Retinal pigment epithelial cell (primary cell): ENCODE measurements around the gene TRAPPC6A.

Experiments
- DNase-seq: peaks from one replicate; pipeline ENCODE4 v3.0.0-alpha.2; 2010; ENCODE audit warnings: low read depth
- H3K4me3 ChIP-seq: 2 replicates; pipeline ENCODE4 v1.5.1; 2011; ENCODE audit warnings: mild to moderate bottlenecking, low read length, control low read depth, moderate library complexity
- TF ChIP-seq, protein P1 (sequence below): conservative IDR thresholded peaks from 2 replicates; pipeline ENCODE4 v1.5.1; 2011; ENCODE audit warnings: low read depth, low read length, control low read depth, inconsistent platforms

TRAPPC6A gene

DNA sequence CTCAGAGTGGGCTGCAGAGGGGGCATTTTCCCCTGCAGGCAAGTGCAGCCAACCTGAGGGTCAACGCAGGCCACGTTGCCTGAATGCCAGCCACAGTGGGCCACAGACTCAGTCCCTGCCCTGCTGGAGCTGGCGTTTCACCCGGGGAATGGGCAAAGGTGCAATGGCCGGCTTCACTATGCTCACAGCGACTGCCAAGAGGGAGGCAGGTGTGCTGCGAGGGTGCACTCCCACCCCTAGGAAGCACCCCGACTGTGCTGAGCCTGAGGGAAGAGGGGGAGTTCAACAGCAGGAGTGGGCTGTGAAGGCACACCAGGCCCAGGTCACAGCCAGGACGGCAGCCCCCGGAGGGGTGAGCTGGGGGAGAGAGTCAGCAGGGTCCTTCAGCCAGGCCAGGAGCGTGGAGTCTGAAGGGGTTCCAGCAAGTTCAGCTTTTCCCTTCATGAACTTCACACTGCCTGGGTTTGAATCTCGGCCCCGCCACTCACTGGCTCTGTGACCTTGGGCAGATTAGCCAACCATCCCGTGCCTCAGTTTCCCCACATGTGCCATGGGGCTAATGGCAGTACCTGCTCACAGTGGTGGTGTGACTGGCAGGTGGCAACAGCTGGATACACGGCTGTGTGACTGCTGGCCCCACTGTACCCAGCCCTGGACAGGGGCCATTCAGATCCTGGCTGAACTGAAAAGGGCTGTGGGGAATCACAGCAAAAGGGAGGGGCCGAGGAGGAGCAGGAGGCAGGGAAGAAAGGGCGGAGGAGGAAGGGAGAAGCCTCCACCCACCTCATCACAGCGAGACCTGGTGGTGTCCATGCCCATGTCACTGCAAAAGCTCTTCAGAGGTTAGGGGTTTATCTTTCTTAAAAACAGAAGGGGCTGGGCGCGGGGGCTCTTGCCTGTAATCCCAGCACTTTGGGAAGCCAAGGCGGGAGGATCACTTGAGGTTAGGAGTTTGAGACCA is 7.6 kb downstream of the TRAPPC6A start:
- TF ChIP-seq, protein P1, sequence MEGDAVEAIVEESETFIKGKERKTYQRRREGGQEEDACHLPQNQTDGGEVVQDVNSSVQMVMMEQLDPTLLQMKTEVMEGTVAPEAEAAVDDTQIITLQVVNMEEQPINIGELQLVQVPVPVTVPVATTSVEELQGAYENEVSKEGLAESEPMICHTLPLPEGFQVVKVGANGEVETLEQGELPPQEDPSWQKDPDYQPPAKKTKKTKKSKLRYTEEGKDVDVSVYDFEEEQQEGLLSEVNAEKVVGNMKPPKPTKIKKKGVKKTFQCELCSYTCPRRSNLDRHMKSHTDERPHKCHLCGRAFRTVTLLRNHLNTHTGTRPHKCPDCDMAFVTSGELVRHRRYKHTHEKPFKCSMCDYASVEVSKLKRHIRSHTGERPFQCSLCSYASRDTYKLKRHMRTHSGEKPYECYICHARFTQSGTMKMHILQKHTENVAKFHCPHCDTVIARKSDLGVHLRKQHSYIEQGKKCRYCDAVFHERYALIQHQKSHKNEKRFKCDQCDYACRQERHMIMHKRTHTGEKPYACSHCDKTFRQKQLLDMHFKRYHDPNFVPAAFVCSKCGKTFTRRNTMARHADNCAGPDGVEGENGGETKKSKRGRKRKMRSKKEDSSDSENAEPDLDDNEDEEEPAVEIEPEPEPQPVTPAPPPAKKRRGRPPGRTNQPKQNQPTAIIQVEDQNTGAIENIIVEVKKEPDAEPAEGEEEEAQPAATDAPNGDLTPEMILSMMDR = no peak
- DNase-seq = no peak
- H3K4me3 ChIP-seq = no peak overlapping the region

DNA sequence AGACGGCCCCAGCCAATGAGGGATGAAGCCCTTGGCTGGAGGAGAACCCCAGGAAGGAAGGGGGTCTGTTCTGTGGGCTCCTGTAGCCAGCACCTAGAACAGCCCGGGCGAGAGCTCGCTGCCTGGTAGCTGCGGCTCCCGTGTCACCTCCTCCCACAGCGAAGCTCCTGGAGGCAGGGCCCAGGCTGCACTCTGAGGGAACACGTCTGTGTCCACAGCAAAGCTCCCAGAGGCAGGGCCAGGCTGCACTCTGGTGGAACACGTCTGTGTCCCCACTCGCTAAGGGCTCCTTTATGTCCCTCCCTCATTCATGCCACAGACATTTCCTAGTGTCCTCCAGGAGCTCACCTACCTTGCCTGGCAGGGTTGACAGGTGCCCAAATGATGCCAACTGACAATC is 8.4 kb downstream of the TRAPPC6A start:
- no peak for DNase-seq
- TF ChIP-seq, protein P1 = no peak
- no peak overlapping the region for H3K4me3 ChIP-seq

DNA sequence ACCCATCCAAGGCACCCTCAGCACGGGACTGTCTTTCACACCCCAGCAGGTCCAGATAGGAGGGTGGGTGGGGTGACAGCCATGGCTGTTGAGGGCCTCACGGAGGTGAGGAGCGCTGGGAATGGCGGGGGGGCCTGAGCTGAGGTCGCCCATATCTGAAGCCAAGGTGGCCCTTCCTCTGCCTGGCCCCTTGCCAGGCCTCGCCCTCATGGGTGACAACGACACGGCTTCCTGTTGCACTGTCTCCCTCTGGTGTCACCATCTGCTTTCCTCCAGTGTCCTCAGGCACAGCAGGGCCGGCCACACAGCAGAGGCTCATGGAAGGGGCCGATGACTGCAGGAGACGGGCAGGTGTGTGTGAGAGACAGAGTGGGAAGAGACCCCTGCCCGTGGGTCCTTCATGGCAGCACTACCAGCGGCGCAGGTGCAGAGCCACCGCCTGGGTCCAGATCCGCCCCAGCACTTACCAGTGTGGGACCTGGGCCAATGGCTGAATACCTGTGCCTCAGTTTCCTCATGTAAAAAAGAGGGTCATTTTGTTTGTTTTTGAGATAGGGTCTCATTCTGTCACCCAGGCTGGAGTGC is 9.2 kb downstream of the TRAPPC6A start:
- no peak for DNase-seq
- TF ChIP-seq, protein P1 = no peak
- no peak overlapping the region for H3K4me3 ChIP-seq

DNA sequence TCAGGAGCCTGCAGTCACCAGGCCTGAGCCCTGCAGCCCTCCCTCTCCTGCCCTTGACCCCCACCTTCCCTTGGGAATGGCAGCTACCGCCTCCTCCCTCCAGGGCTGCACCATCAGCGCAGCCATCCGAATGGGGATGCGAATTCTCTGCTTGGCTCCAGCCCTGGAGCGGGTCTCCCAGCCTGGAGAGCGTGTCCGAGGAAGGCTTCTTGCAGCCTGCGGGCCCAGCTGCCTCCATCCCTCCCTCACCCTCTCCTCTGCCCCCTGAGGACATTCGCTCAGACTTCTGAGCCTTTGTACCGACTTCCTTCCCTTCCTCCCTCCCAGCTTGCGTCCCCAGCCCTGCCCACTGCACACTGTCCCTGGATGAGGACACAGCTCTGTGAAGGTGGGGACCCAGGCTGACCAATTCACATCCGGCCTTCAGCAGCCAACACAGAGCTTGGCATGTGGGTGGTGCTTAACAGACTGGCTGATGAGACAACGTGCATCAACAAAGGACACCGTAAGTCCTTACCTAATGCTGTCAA is 11.2 kb downstream of the TRAPPC6A start:
- TF ChIP-seq, protein P1 = no peak
- H3K4me3 ChIP-seq = no peak overlapping the region
- no peak for DNase-seq

DNA sequence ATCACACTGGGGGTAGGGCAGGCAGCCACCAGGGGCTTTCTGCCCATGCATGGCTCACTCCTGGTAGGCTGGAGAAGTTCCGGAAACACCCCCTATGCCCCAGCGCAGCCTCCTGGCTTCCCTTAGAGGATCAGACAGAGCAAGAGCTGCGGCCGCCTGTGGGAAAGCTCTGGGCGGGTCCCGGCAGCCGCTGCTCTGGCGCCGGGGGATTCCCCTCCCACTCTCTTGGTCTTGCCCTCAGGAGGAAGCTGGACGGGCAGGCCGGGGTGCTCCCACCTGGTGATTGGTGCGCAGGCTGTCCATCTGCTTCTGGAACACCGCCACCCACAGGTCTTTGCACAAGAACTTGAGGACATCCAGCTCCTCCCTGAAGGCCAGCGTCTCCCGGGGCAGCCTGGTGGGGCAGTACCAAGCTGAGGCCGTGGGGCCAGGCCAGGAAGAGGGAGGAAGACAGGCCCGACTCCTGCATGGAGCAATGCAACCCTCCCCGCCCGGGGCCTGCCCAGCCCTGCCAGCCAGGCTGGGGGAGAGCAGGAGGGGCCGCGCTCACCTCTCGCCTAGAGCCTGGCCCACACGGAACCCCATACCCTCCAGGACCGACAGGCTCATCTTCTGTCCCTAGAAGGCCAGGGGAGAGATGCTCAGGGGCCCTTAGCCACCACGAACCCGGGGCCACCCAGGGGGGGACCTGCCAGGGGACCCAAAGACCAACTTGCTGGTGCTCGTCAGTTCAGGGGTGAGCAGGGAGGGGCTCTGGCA is 13.3 kb downstream of the TRAPPC6A start:
- H3K4me3 ChIP-seq = no peak overlapping the region
- no peak for DNase-seq
- TF ChIP-seq, protein P1 = no peak

DNA sequence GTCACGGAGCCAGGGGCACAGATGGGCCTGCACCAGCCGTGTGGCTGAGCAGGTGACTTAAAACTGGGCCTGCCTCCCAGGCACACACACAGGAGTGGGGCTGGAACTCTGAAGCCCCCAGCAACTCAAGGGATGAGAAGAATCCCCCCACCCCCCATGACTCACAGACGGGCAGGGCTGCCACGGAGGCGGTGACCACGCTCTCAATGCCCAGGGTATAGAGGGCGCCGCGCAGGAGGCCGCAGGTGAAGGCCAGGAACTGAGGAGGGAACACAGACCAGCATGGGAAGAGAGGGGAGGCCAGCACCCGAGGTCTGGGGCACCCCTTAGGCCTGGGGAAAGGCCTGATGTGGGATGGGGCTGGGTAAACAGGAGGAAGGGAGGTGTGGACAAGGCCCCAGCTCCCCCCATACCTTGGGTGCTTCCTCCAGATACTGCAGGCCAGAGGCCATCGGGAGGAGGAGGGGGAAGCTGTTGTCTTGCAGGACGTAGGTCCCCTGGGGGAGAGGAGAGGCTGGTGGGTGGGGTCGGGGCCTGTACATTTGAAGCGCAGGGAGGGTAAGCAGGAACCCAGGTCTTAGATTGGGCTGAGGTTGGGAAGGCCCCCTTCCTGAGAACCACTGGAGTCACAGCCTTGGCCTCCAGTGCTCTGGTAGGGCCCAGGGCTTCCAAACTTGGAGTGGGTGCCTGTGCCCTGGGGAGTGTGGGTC is 14.1 kb downstream of the TRAPPC6A start:
- H3K4me3 ChIP-seq = no peak overlapping the region
- TF ChIP-seq, protein P1 = no peak
- DNase-seq = no peak
